HepG2 (cell line): Measurements from ENCODE around the gene DENND11. TPM values are rescaled to one million over a fixed set of nuclear protein-coding genes. Genes with fewer than 3 reads are reported as not detected.

ENCODE experiments used
- ATAC-seq: fragments of 200-7000 bp; cut with Tn5 transposase; 3 replicates; pipeline ENCODE4 v1.9.1; 2020; ENCODE audit warnings: mild to moderate bottlenecking, moderate library complexity
- BruUV-seq: library from RNA; stranded (reverse); fragments of 400-500 nt; replicated peaks from 2 replicates; lab custom pipeline; 2021; lab: Mats Ljungman, UMichigan
- CTCF ChIA-PET: fragments of 300-600 bp; formaldehyde crosslinking; extraction: SDS; loops from one replicate; lab custom pipeline; 2021; ENCODE audit warnings: low total read pairs, inconsistent platforms, low intra/inter-chr PET ratio; lab: Yijun Ruan, JAX
- POLR2A ChIA-PET: fragments of 350-600 bp; sonication (Branson Sonifier 250); formaldehyde crosslinking; loops from one replicate; lab custom pipeline; 2020; ENCODE audit warnings: antibody characterized with exemption, inconsistent platforms; lab: Yijun Ruan, JAX
- DNase-seq: peaks from one replicate; pipeline ENCODE4 v3.0.0-alpha.2; 2015; ENCODE audit warnings: low spot score
- FAIRE-seq: peaks from 3 replicates; lab custom pipeline; 2011; peaks lifted over from hg19 to GRCh38; lab: Jason Lieb, UNC
- H2AFZ ChIP-seq: one replicate; pipeline ENCODE4 v1.6.1; 2011; ENCODE audit warnings: low read length, inconsistent platforms
- H3K27ac ChIP-seq: fragments of 300-600 bp; 3 replicates; pipeline ENCODE4 v1.8.0; 2011; ENCODE audit warnings: mixed run types, mild to moderate bottlenecking, mixed read lengths, low read length, inconsistent platforms; ENCODE audit not compliant: insufficient read depth; ENCODE audit errors: extremely low read length
- H3K27me3 ChIP-seq, 2 experiments: fragments of 200-600 bp in 1 of 2; 2 replicates in 1 of 2; 3 replicates in 1 of 2; pipeline versions ENCODE4 v1.6.0 to v1.8.0; 2011; ENCODE audit warnings: low read length in 2 of 2, mild to moderate bottlenecking in 2 of 2, moderate library complexity in 2 of 2, inconsistent platforms in 1 of 2; ENCODE audit not compliant: insufficient read depth in 2 of 2, control insufficient read depth in 1 of 2
- H3K36me3 ChIP-seq, 2 experiments: fragments of 200-600 bp in 1 of 2; replicated peaks in 1 of 2; 2 replicates in 1 of 2; 3 replicates in 1 of 2; pipeline versions ENCODE4 v1.5.1 to v1.8.0; 2011; ENCODE audit warnings: low read length in 2 of 2, inconsistent platforms in 1 of 2; ENCODE audit not compliant: insufficient read depth in 2 of 2, control insufficient read depth in 1 of 2
- H3K4me1 ChIP-seq: 2 replicates; pipeline ENCODE4 v1.5.1; 2012; ENCODE audit warnings: low read length, inconsistent platforms; ENCODE audit not compliant: insufficient read depth
- H3K4me2 ChIP-seq: 2 replicates; pipeline ENCODE4 v1.6.0; 2011; ENCODE audit warnings: low read depth, low read length, inconsistent platforms
- H3K4me3 ChIP-seq, 3 experiments: fragments of 200-600 bp in 1 of 3; sonication (generic), shearing (Covaris generic) in 1 of 3; replicated peaks in 1 of 3; 2 replicates each; pipeline ENCODE4 v1.5.1; 2011 to 2016; ENCODE audit warnings: low read length in 3 of 3, inconsistent platforms in 2 of 3, low read depth in 2 of 3, mild to moderate bottlenecking in 2 of 3, control low read depth in 1 of 3, mixed read lengths in 1 of 3; ENCODE audit not compliant: insufficient read depth in 1 of 3
- H3K79me2 ChIP-seq: one replicate; pipeline ENCODE4 v1.6.1; 2011; ENCODE audit warnings: low read length, inconsistent platforms; ENCODE audit not compliant: insufficient read depth
- H3K9ac ChIP-seq: 2 replicates; pipeline ENCODE4 v1.6.0; 2011; ENCODE audit warnings: mild to moderate bottlenecking, low read depth, low read length, inconsistent platforms; ENCODE audit not compliant: insufficient read depth
- H3K9me3 ChIP-seq: 2 replicates; pipeline ENCODE4 v1.5.1; 2012; ENCODE audit warnings: mild to moderate bottlenecking, low read length
- H4K20me1 ChIP-seq: 2 replicates; pipeline ENCODE4 v1.6.0; 2011; ENCODE audit warnings: inconsistent platforms, mild to moderate bottlenecking, low read length, moderate library complexity; ENCODE audit not compliant: insufficient read depth
- ATF1 ChIP-seq: IDR thresholded peaks from 2 replicates; pipeline ENCODE4 v1.6.1; 2016; ENCODE audit warnings: mild to moderate bottlenecking, control low read depth
- CEBPB ChIP-seq: IDR thresholded peaks from 2 replicates; pipeline ENCODE4 v1.6.1; 2011; ENCODE audit warnings: low read depth, low read length, improper control_type of control experiment, borderline replicate concordance
- HMG20A ChIP-seq: IDR thresholded peaks from 2 replicates; pipeline ENCODE4 v1.6.1; 2016; ENCODE audit warnings: borderline replicate concordance
- HOXD1 ChIP-seq: sonication (generic); formaldehyde crosslinking; IDR thresholded peaks from 2 replicates; pipeline ENCODE4 v1.5.0; 2020; ENCODE audit warnings: missing genetic modification reagents
- MIXL1 ChIP-seq: IDR thresholded peaks from 2 replicates; pipeline ENCODE4 v1.6.1; 2016
- THYN1 ChIP-seq: sonication (generic); formaldehyde crosslinking; IDR thresholded peaks from 2 replicates; pipeline ENCODE4 v1.8.1; 2023; ENCODE audit warnings: low read depth, mild to moderate bottlenecking, moderate library complexity, missing genetic modification reagents, borderline replicate concordance
- ZFP36L1 ChIP-seq: sonication (generic); formaldehyde crosslinking; IDR thresholded peaks from 2 replicates; pipeline ENCODE4 v1.8.0; 2022; ENCODE audit warnings: mild to moderate bottlenecking, missing genetic modification reagents, moderate library complexity
- ZFP82 ChIP-seq: sonication (generic); formaldehyde crosslinking; IDR thresholded peaks from 2 replicates; pipeline ENCODE4 v1.5.1; 2020; ENCODE audit warnings: mild to moderate bottlenecking, missing genetic modification reagents, borderline replicate concordance
- ZNF224 ChIP-seq: sonication (generic); formaldehyde crosslinking; IDR thresholded peaks from 2 replicates; pipeline ENCODE4 v1.5.0; 2020; ENCODE audit warnings: mild to moderate bottlenecking, missing genetic modification reagents
- ZNF350 ChIP-seq: sonication (generic); formaldehyde crosslinking; IDR thresholded peaks from 2 replicates; pipeline ENCODE4 v1.4.0; 2020; ENCODE audit warnings: mild to moderate bottlenecking, low read depth, missing genetic modification reagents, borderline replicate concordance
- WGBS: methylation state at CpG from one replicate; pipeline ENCODE4 v1.1.6; 2017; ENCODE audit warnings: low lambda C conversion rate; 5-methylcytosine and 5-hydroxymethylcytosine counted together
- in situ Hi-C: cut with HindIII; loops from 2 replicates; pipeline ENCODE4 v1.10.0; 2017; ENCODE audit warnings: low pct_unique_long_range_greater_than_20kb; ENCODE audit not compliant: extremely low pct_ligation_motif_present
- intact Hi-C: fragments of 100-400 bp; cut with micrococcal nuclease; formaldehyde crosslinking; loops from one replicate; pipeline ENCODE4 v1.10.0; 2022; ENCODE audit not compliant: unreplicated experiment
- polyA plus RNA-seq, 8 experiments: library from polyadenylated mRNA; depleted of rRNA in 3 of 8; stranded (reverse) in 7 of 8; unstranded in 1 of 8; fragments of >200 nt; fragmentation: Illumina TruSeq in 4 of 8; extraction: Trizol in 4 of 8; gene quantifications; 2 replicates each; pipeline versions ENCODE4 v1.2.1 to v1.2.3, GENCODE V29; 2011 to 2016; ENCODE audit warnings: low read depth in 4 of 8, missing spikeins in 1 of 8, mixed read lengths in 1 of 8; ENCODE audit not compliant: insufficient read depth in 1 of 8
- total RNA-seq, 5 experiments: library from RNA; depleted of rRNA; stranded (reverse); fragments of >200 nt; fragmentation: Illumina TruSeq; extraction: Trizol; gene quantifications; 2 replicates each; pipeline ENCODE4 v1.2.3, GENCODE V29; 2016; ENCODE audit warnings: low read depth in 1 of 5
- TF ChIP-seq, protein P1 (sequence below): sonication (generic); formaldehyde crosslinking; IDR thresholded peaks from 2 replicates; pipeline ENCODE4 v1.8.1; 2023; ENCODE audit warnings: mild to moderate bottlenecking, missing genetic modification reagents
- TF ChIP-seq, protein P2 (sequence below): fragments of 450-650 bp; IDR thresholded peaks from 2 replicates; pipeline ENCODE4 v1.6.1; 2017

The DENND11 gene
- total and polyA plus RNA-seq, 2 of the 13 experiments (the other 11 are each of a cell fraction or from before 2014, with no cell fraction given), result 7.1 to 10.5 TPM

DNA sequence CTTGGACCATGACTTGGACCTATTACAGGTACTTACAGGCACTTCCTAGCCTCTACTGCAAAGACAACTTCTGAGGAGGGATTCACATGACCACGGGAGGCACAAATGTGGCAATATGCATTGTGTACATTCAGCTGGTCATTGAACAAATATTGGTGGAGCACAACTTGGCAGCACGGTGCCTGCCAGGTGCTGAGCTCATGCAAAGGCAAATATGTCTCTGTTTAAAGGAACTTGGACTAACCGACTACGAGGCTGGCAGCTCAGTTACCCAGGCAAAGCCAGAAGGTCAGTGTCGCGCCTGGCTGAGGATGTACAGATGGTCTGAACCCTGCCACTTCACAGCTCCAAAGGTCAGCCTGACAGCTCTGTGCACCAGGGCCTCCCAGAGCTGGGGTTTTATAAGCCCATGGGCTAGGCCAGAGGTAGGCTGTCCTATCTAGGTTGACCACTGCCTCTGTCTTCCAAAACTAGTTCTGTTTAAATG lies 6.1 kb downstream of the DENND11 start (continued):
- TF ChIP-seq ZNF350 (CRISPR knock-in tag) (no peak), ZFP36L1 (no peak), HOXD1 (CRISPR knock-in tag) (no peak), HMG20A (CRISPR knock-in tag) (peak; percentile 63), THYN1 (CRISPR knock-in tag) (no peak), ZNF224 (CRISPR knock-in tag) (no peak), ZFP82 (CRISPR knock-in tag) (no peak), MIXL1 (CRISPR knock-in tag) (no peak)
- TF ChIP-seq, protein P1, sequence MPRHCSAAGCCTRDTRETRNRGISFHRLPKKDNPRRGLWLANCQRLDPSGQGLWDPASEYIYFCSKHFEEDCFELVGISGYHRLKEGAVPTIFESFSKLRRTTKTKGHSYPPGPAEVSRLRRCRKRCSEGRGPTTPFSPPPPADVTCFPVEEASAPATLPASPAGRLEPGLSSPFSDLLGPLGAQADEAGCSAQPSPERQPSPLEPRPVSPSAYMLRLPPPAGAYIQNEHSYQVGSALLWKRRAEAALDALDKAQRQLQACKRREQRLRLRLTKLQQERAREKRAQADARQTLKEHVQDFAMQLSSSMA, result no peak
- TF ChIP-seq, protein P2, sequence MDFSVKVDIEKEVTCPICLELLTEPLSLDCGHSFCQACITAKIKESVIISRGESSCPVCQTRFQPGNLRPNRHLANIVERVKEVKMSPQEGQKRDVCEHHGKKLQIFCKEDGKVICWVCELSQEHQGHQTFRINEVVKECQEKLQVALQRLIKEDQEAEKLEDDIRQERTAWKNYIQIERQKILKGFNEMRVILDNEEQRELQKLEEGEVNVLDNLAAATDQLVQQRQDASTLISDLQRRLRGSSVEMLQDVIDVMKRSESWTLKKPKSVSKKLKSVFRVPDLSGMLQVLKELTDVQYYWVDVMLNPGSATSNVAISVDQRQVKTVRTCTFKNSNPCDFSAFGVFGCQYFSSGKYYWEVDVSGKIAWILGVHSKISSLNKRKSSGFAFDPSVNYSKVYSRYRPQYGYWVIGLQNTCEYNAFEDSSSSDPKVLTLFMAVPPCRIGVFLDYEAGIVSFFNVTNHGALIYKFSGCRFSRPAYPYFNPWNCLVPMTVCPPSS, result no peak
- TF ChIP-seq, all 625 proteins: peak for 170

DNA sequence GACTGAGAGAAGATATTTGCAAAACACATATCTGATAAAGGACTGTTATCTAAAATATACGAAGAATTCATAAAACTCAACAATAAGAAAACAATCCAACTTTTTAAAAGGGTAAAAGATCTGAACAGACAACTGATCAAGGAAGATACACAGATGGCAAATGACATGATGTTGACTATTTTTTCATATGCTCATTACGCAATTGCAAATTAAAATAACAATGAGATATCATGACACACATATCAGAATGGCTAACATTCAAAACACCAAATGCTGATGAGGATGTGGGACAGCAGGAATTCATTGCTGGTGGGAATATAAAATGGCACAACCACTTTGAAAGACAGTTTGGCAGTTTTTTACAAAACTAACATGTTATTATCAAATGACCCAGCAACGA lies 8.9 kb downstream of the DENND11 start:
- FAIRE-seq, result no peak
- no peak for ATAC-seq
- Histone ChIP-seq H3K9me3 (no peaks in the 10 kb centered on the region), H3K4me1 (peaks cover 56% of the 10 kb centered on the region), H3K4me2 (no peak overlapping the region), H4K20me1 (0 out of 2 replicates have a peak, but pooled peaks cover 6% of the 10 kb centered on the region), H3K4me3 (no peak overlapping the region), H3K9ac (no peak overlapping the region), H2AFZ (no peak overlapping the region), H3K27ac (no peak overlapping the region), H3K27me3 (no peaks in the 10 kb centered on the region), H3K79me2 (no peaks in the 10 kb centered on the region), H3K36me3 (no peaks in the 10 kb centered on the region)
- TF ChIP-seq ATF1, result no peak
- peak; percentile 51; the same call in 1 of the 2 replicates for TF ChIP-seq CEBPB
- BruUV-seq, result no TSS peak
- ChIA-PET POLR2A (no interaction called here), CTCF (no interaction called here)
- 93% methylated on average over 3 of the region's 3 CpGs for WGBS
- intact Hi-C loops (no loop called here), in situ Hi-C loops (no loop called here)
- no peak for DNase-seq
